ENCODE data around the gene JAM2.
A peak's percentile ranks its signal among the peaks of the same experiment; 100 is the strongest.
"Not testable (repeated sequence)": the region's sequence is repeated elsewhere in the genome, so short reads cannot be mapped to it uniquely, and the experiment has no call there.

JAM2 gene

GRCh38 chr21:25646474-25646873 is 7.4 kb downstream of the JAM2 start:
- DNase-seq, result no peak

GRCh38 chr21:25647647-25648046 is 8.6 kb downstream of the JAM2 start:
- peak in 3 of 4 experiments; percentile 25 to 63 (median 56) for DNase-seq

DNA sequence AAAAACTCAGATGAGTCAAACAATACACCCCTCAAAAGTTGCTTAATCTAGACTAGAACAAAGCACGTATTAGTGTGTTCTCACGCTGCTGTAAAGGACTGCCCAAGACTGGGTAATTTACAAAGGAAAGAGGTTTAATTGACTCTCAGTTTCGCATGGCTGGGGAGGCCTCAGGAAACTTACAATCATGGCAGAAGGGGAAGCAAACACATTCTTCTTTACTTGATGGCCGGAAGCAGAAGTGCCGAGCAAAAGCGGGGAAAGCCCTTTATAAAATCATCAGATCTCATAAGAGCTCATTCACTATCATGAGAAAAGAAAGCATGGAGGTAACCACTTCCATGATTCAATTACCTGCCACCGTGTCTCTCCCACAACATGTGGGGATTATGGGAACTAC is 10.1 kb downstream of the JAM2 start:
- peak in 3 of 4 experiments; percentile 38 to 48 (median 41) for DNase-seq

DNA sequence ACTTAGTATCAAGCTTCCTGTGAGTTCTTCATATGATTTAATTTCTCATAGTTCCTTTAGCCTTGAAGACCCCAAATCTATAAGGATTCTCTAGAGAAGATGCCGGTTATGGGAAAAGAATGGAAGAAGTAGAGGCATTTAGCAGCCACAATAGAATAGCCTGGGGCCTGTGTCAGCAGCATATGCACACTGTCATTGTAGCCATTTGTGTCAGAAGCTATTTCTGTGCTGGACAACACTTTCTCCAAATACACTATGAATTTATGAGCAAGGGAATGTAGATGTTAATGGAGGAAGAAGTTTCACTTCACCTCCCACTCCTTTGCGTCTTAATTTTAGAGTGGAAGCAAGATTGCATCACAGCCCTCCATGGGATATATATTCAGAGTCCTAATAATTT is 17.4 kb downstream of the JAM2 start:
- peak in 2 of 4 experiments; percentile 4 to 11 for DNase-seq

DNA sequence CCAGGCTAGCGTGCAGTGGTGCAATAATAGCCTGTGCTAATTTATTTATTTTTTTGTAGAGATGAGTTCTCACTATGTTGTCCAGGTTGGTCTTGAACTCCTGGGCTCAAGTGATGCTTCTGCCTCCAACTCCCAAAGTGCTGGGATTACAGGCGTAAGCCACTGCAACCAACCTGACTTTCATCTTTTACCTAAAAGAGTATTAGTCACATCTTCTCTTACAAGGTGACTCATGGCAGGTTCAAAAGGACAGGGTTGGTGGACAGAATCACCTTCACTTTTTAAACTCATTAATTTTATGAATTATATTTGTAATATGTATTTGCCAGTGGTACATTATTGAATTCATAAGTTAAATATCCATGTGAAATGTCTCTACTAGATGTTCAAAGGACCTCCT is 18.1 kb downstream of the JAM2 start:
- DNase-seq, result no peak

- DNase-seq, result no peak
Observed at GRCh38 chr21:25658427-25659035, 19.5 kb downstream of the JAM2 start.

GRCh38 chr21:25660233-25660632 is 21.2 kb downstream of the JAM2 start:
- no peak for DNase-seq

- no peak for DNase-seq
Observed at GRCh38 chr21:25664491-25664931, 25.5 kb downstream of the JAM2 start.

- peak in 3 of 4 experiments; percentile 2 to 46 (median 36) for DNase-seq
Observed at GRCh38 chr21:25670726-25671125, 31.7 kb downstream of the JAM2 start.

DNA sequence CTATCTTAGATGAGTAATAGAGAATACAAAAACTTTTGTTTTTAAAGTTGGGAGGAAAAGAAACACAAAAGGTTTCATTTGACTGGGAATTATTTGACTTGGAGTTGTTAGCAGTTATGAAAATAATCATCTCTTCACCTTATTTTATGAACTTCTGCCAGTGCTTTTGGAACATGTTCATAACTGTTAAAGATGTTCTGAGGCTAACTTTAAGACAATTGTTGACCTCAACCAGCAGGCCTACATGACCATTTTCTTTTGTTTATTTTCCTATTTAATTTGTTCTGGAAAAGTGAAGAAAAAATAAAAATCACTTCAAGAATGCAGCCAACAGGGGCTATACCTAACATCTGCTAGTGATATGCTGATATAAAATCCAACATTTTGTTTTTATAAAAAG is 37.4 kb downstream of the JAM2 start:
- no peak for DNase-seq

GRCh38 chr21:25682382-25682781 is 43.3 kb downstream of the JAM2 start:
- DNase-seq, result no peak

DNA sequence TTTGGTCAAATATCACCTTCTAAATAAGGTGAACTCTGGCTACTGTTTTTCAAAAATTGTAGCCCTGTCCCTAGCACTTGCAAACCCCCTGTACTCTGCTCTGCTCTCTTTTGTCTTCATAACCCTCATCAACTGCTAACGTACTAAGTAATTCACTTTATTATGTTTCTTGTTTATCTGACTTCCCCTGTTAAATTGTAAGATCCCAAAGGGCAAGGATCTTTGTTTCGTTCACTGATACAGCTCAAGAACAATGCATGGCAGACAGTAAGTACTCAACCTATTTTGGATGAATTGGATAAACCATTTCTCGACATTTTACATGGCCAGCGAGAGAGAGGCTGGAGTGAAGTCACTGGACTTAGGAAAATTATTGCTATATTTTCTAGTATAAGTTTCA is 48.7 kb downstream of the JAM2 start:
- DNase-seq, result no peak

- no peak for DNase-seq
Observed at GRCh38 chr21:25688275-25689155, 49.5 kb downstream of the JAM2 start.

DNA sequence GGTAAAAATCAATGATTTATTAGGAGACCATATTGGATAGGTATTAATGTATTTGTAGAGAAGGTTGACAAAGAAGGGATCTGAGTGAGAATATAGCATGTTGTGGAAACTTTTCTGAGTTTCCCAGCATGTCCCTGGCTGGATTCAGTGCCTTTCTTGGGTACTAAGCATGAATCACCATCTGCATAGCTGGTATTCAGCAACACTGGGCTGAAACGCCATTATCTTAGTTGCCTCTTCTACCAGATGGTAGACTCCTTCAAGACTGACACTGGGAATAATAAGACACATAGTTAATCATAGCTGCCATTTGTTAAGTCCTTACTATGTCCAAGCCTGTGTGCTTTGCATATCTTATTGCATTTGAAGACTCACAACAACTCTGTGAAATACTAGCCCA is 50.2 kb downstream of the JAM2 start:
- no peak for DNase-seq

- no peak for DNase-seq
Observed at GRCh38 chr21:25691976-25692375, 52.9 kb downstream of the JAM2 start.

GRCh38 chr21:25695461-25695860 is 56.4 kb downstream of the JAM2 start:
- DNase-seq, result not testable (repeated sequence)

DNA sequence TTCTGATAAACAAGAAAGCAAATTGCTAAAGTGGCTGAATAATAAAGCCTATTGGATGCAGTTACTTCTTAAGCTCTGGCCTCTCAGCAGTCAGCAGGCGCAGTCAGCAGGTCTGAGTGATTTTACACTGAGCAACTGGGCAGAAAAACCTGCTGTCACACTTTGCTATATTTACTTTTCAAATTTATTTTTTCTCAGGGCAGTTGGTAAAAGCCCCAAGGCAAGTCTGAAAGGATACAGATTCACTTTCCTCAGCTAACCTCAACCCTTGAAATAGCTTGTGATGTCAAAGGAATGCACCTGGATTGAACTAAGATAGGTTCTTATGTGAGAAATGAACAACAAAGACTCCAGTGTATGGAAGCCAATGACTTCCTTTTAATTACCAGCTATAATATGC is 61.7 kb downstream of the JAM2 start:
- DNase-seq, result no peak

- DNase-seq, result peak in 2 of 4 experiments; percentile 10 to 26
Observed at GRCh38 chr21:25701529-25701928, 62.5 kb downstream of the JAM2 start.

DNA sequence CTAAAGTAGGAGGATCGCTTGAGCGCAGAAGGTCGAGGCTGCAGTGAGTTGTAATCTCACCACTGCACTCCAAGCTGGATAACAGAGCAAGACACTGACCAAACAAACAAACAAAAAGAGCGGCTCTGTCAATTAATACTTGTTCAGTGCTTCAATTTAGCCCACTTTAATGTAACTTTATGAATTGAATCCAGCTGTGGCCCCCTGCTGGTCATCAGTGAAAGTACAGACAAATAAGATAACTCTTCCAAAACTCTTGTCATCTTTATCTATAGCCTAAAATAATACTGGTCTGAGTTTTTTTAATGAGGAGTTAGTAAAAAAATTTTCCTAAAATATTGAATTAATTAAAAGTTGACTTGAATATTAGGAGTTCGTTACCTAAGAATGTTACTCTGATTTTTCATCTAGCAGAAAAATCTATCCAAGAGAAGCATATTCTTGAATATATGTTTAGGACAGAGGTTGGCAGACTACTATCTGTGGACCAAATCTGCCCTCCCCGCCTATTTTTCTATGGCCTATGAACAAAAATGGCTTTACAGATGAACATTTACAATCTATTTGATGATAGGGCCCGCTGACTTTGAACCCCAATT is 69.5 kb downstream of the JAM2 start:
- DNase-seq, result peak; percentile 66 to 81 (median 69)

- no peak for DNase-seq
Observed at GRCh38 chr21:25709684-25710265, 70.7 kb downstream of the JAM2 start.

DNA sequence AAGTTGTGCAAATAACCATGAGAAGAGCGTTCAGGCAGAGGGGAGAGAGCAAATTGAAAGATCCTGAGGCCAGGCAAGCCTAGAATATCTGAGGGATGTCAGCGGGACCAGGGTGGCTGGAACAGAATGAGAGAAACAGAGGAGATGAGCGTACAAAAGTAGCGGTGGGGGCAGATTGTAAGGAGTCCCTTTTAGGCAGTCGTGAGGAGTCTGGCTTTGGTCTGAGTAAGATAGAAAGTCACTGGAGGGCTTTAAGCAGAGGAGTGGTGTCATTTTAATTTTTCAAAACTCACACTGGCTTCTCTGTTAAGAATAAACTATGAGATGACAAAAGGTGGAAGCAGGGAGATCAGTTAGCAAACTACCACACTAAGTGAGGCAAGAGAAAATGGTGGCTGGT is 71.5 kb downstream of the JAM2 start:
- DNase-seq, result no peak

DNA sequence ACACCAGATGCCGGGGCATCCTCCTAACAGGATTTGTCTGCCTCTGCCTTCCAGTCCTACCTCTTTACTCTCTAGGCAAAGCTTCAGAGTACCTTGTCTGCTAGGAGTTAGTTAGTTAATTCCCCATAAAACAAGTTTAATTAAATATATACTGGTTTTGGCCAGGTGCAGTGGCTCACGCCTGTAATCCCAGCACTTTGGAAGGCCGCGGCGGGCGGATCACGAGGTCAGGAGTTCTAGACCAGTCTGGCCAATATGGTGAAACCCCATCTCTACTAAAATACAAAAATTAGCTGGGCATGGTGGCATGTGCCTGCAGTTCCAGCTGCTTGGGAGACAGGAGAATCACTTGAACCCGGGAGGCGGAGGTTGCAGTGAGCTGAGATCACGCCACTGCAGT is 75.0 kb downstream of the JAM2 start:
- DNase-seq, result not testable (repeated sequence)

- peak in 1 of 4 experiments; percentile 19 for DNase-seq
Observed at GRCh38 chr21:25717491-25718147, 78.6 kb downstream of the JAM2 start.

All from suppressor macrophage (primary cell).